ENCODE measurements around the gene SPATS1. TPM values are rescaled to one million over a fixed set of nuclear protein-coding genes. Genes with fewer than 3 reads are reported as not detected.

Gene SPATS1
- total RNA-seq, 1 experiment from 2014 or later = not detected

- Histone ChIP-seq H3K27me3 (ENCODE audit: control insufficient read depth, insufficient read depth, low read length) (no peaks in the 10 kb centered on the region), H3K9me3 (ENCODE audit: control insufficient read depth, insufficient read depth, low read depth, low read length) (no peaks in the 10 kb centered on the region), H3K27ac (ENCODE audit: low read length) (no peak overlapping the region), H3K4me3 (ENCODE audit: low read depth in 2 of 2, low read length in 2 of 2) (no peak overlapping the region), H3K4me1 (ENCODE audit: control insufficient read depth, insufficient read depth, low read length) (peaks cover 4% of the 10 kb centered on the region; the same call in 1 of the 2 replicates), H3K36me3 (ENCODE audit: control insufficient read depth, insufficient read depth, low read length) (peaks cover 6% of the 10 kb centered on the region)
- DNase-seq (ENCODE audit: low read depth, low spot score) (no peak), ATAC-seq (no peak)
- ChIA-PET POLR2A (no interaction called here), CTCF (interaction anchor here (0.6 kb wide), 1 partner anchor 1866 kb away, joined by 3 read pairs; no protein-coding TSS in a partner anchor)
- TF ChIP-seq TCF7L2 (IDR thresholded peaks at IDR 0.05; ENCODE audit: low read depth, low read length) = no peak
- TF ChIP-seq REST (IDR thresholded peaks at IDR 0.05; ENCODE audit: insufficient read depth in 1 of 2, low read depth in 2 of 2, low read length in 1 of 2) = no peak
- no peak for TF ChIP-seq POLR2AphosphoS5 (IDR thresholded peaks at IDR 0.05; ENCODE audit: low read depth, low read length)
- TF ChIP-seq SIN3A (IDR thresholded peaks at IDR 0.05; ENCODE audit: borderline replicate concordance, insufficient read depth, low read depth, low read length) = no peak
- TF ChIP-seq CTCF (IDR thresholded peaks at IDR 0.05) = no peak
- no TSS peak for BruUV-seq (replicated peaks)
- intact Hi-C loops (cut with micrococcal nuclease; ENCODE audit: unreplicated experiment) (no loop called here), in situ Hi-C loops (cut with HindIII; ENCODE audit: low pct_unique_long_range_greater_than_20kb, low sequenced_read_pairs) (no loop called here)
Measured at GRCh38 chr6:44307217-44307616, 35.2 kb upstream of the SPATS1 start.

GRCh38 chr6:44309092-44309491, 33.4 kb upstream of the SPATS1 start:
- in situ Hi-C loops (cut with HindIII; ENCODE audit: low pct_unique_long_range_greater_than_20kb, low sequenced_read_pairs) = no loop called here
- intact Hi-C loops (cut with micrococcal nuclease; ENCODE audit: unreplicated experiment) = no loop called here
- no peaks in the 10 kb centered on the region for H3K9me3 ChIP-seq (ENCODE audit: control insufficient read depth, insufficient read depth, low read depth, low read length)
- no peak for DNase-seq (ENCODE audit: low read depth, low spot score)
- TF ChIP-seq TCF7L2 (IDR thresholded peaks at IDR 0.05; ENCODE audit: low read depth, low read length) = no peak
- TF ChIP-seq POLR2AphosphoS5 (IDR thresholded peaks at IDR 0.05; ENCODE audit: low read depth, low read length) = no peak
- TF ChIP-seq REST (IDR thresholded peaks at IDR 0.05; ENCODE audit: insufficient read depth in 1 of 2, low read depth in 2 of 2, low read length in 1 of 2) = no peak
- peaks cover 6% of the 10 kb centered on the region for H3K36me3 ChIP-seq (ENCODE audit: control insufficient read depth, insufficient read depth, low read length)
- POLR2A ChIA-PET = no interaction called here
- ATAC-seq = no peak
- CTCF ChIA-PET = interaction anchor here (1.5 kb wide), 1 partner anchor 41 kb away, joined by 7 read pairs; no protein-coding TSS in a partner anchor
- no peaks in the 10 kb centered on the region for H3K27me3 ChIP-seq (ENCODE audit: control insufficient read depth, insufficient read depth, low read length)
- BruUV-seq (replicated peaks) = TSS peak; percentile 36
- no peak overlapping the region for H3K4me3 ChIP-seq (ENCODE audit: low read depth in 2 of 2, low read length in 2 of 2)
- H3K4me1 ChIP-seq (ENCODE audit: control insufficient read depth, insufficient read depth, low read length) = peaks cover 7% of the 10 kb centered on the region; the same call in 1 of the 2 replicates
- no peak overlapping the region for H3K27ac ChIP-seq (ENCODE audit: low read length)

Measured in Panc1 (cell line).